GM12878 (cell line): ENCODE measurements around the gene SLC15A1. TPM values are rescaled to one million over a fixed set of nuclear protein-coding genes. Genes with fewer than 3 reads are reported as not detected.

Experiments
- ATAC-seq: fragments of 200-7000 bp; cut with Tn5 transposase; 3 replicates; pipeline ENCODE4 v1.9.1; 2020; ENCODE audit warnings: mild to moderate bottlenecking, moderate library complexity
- BruUV-seq: library from RNA; stranded (reverse); fragments of 400-500 nt; replicated peaks from 2 replicates; lab custom pipeline; 2021; lab: Mats Ljungman, UMichigan
- CTCF ChIA-PET: fragments of 300-600 bp; sonication (Branson Sonifier 250); formaldehyde crosslinking; extraction: SDS; loops from one replicate; lab custom pipeline; 2021; ENCODE audit warnings: inconsistent platforms; lab: Yijun Ruan, JAX
- POLR2A ChIA-PET: fragments of 350-600 bp; formaldehyde crosslinking; extraction: SDS; loops from one replicate; lab custom pipeline; 2021; ENCODE audit warnings: inconsistent platforms; lab: Charles Lee
- RAD21 ChIA-PET: fragments of 300-600 bp; sonication (Branson Sonifier 250); formaldehyde crosslinking; loops from one replicate; lab custom pipeline; 2023; ENCODE audit warnings: antibody characterized with exemption; ENCODE audit not compliant: unreplicated experiment; lab: Charles Lee
- SMC1A ChIA-PET: fragments of 300-600 bp; sonication (Branson Sonifier 250); formaldehyde crosslinking; loops from one replicate; lab custom pipeline; 2023; ENCODE audit not compliant: unreplicated experiment, uncharacterized antibody; lab: Charles Lee
- DNase-seq: peaks from one replicate; pipeline ENCODE4 v3.0.0-alpha.2; 2011; ENCODE audit warnings: low read depth, low spot score
- FAIRE-seq: peaks from 3 replicates; lab custom pipeline; 2011; peaks lifted over from hg19 to GRCh38; lab: Jason Lieb, UNC
- H2AFZ ChIP-seq: 2 replicates; pipeline ENCODE4 v1.6.0; 2011; ENCODE audit warnings: low read depth, low read length, control low read depth; ENCODE audit not compliant: control insufficient read depth
- H3K27ac ChIP-seq: 2 replicates; pipeline ENCODE4 v1.5.1; 2011; ENCODE audit warnings: control low read depth; ENCODE audit not compliant: control insufficient read depth, insufficient read depth
- H3K27me3 ChIP-seq, 2 experiments: replicated peaks in 1 of 2; 2 replicates each; pipeline versions ENCODE4 v1.6.0 to v1.6.1; 2011; ENCODE audit warnings: low read length in 1 of 2; ENCODE audit not compliant: control insufficient read depth in 2 of 2, insufficient read depth in 2 of 2
- H3K36me3 ChIP-seq, 2 experiments: 2 replicates each; pipeline ENCODE4 v1.5.1; 2011; ENCODE audit warnings: low read length in 1 of 2; ENCODE audit not compliant: control insufficient read depth in 2 of 2, insufficient read depth in 2 of 2
- H3K4me1 ChIP-seq: 2 replicates; pipeline ENCODE4 v1.6.1; 2011; ENCODE audit warnings: mild to moderate bottlenecking, low read length, moderate library complexity, mixed read lengths; ENCODE audit not compliant: control insufficient read depth, insufficient read depth
- H3K4me2 ChIP-seq: 2 replicates; pipeline ENCODE4 v1.6.0; 2011; ENCODE audit warnings: control low read depth; ENCODE audit not compliant: control insufficient read depth, insufficient read depth
- H3K4me3 ChIP-seq: fragments of 200-600 bp; sonication (generic); 2 replicates; pipeline ENCODE4 v1.5.1; 2016
- H3K79me2 ChIP-seq: 2 replicates; pipeline ENCODE4 v1.6.0; 2011; ENCODE audit warnings: low read length; ENCODE audit not compliant: control insufficient read depth, insufficient read depth
- H3K9ac ChIP-seq: 2 replicates; pipeline ENCODE4 v1.8.0; 2011; ENCODE audit warnings: low read length, control low read depth, mixed read lengths; ENCODE audit not compliant: control insufficient read depth, insufficient read depth
- H3K9me3 ChIP-seq: replicated peaks from 3 replicates; pipeline ENCODE4 v1.5.1; 2011; ENCODE audit warnings: mild to moderate bottlenecking, low read length; ENCODE audit not compliant: control insufficient read depth, insufficient read depth
- H4K20me1 ChIP-seq: 2 replicates; pipeline ENCODE4 v1.6.0; 2011; ENCODE audit not compliant: control insufficient read depth, insufficient read depth
- ATF2 ChIP-seq: IDR thresholded peaks from 2 replicates; pipeline ENCODE4 v1.6.1; 2012; ENCODE audit warnings: low read length, inconsistent platforms
- CEBPB ChIP-seq, 2 experiments: fragments of 150-350 bp in 1 of 2; IDR thresholded peaks; 2 replicates each; pipeline ENCODE4 v1.6.1; 2012 to 2014; ENCODE audit warnings: low read depth in 2 of 2, low read length in 2 of 2, borderline replicate concordance in 1 of 2, inconsistent platforms in 1 of 2
- E4F1 ChIP-seq: fragments of 450-650 bp; IDR thresholded peaks from 2 replicates; pipeline ENCODE4 v1.6.1; 2018; ENCODE audit warnings: borderline replicate concordance, mild to moderate bottlenecking; ENCODE audit not compliant: partially characterized antibody
- MTA2 ChIP-seq: fragments of 450-650 bp; IDR thresholded peaks from 2 replicates; pipeline ENCODE4 v1.6.1; 2016; ENCODE audit warnings: low read depth, mild to moderate bottlenecking, moderate library complexity
- NFYB ChIP-seq: IDR thresholded peaks from 2 replicates; pipeline ENCODE4 v1.6.1; 2011; ENCODE audit warnings: low read depth, mild to moderate bottlenecking, low read length, improper control_type of control experiment, moderate library complexity; ENCODE audit not compliant: insufficient read depth
- RCOR1 ChIP-seq: conservative IDR thresholded peaks from 2 replicates; pipeline ENCODE4 v1.6.1; 2012; ENCODE audit warnings: low read depth, low read length, improper control_type of control experiment
- SPI1 ChIP-seq: IDR thresholded peaks from 2 replicates; pipeline ENCODE4 v1.6.1; 2011; ENCODE audit warnings: low read depth, mild to moderate bottlenecking, low read length, moderate library complexity, borderline replicate concordance; ENCODE audit not compliant: insufficient read depth
- YBX1 ChIP-seq: fragments of 450-650 bp; IDR thresholded peaks from 2 replicates; pipeline ENCODE4 v1.6.1; 2016; ENCODE audit warnings: antibody characterized with exemption
- WGBS: methylation state at CpG from one replicate; pipeline ENCODE4 v1.1.6; 2016; ENCODE audit warnings: low lambda C conversion rate; ENCODE audit not compliant: insufficient replicate concordance, insufficient coverage; ENCODE audit errors: missing lambda C conversion rate; 5-methylcytosine and 5-hydroxymethylcytosine counted together
- in situ Hi-C: fragments of 300-500 bp; cut with MboI; formaldehyde crosslinking; loops from 9 replicates; pipeline ENCODE4 v1.14.3; 2018; ENCODE audit warnings: mixed read lengths
- intact Hi-C: fragments of 100-400 bp; cut with micrococcal nuclease; formaldehyde crosslinking; loops from one replicate; pipeline ENCODE4 v1.14.2; 2022; ENCODE audit not compliant: unreplicated experiment
- polyA plus RNA-seq, 11 experiments: library from polyadenylated mRNA; depleted of rRNA in 4 of 11; unstranded in 6 of 11; stranded (reverse) in 5 of 11; fragments of >200 nt; fragmentation: Nextera tagmentation in 4 of 11; fragmentation: Illumina TruSeq in 1 of 11; extraction: Ambion mirVana in 4 of 11; extraction: Trizol in 1 of 11; gene quantifications; 1 replicate in 1 of 11; 2 replicates in 10 of 11; pipeline versions ENCODE4 v1.2.1 to v1.2.3, GENCODE V29; 2011 to 2016; ENCODE audit warnings: inconsistent platforms in 2 of 11, missing spikeins in 2 of 11, low read depth in 1 of 11
- total RNA-seq, 4 experiments: library from RNA; depleted of rRNA in 3 of 4; stranded (reverse); fragments of >200 nt in 3 of 4; fragmentation: Illumina TruSeq in 1 of 4; extraction: Trizol in 1 of 4; gene quantifications; 2 replicates each; pipeline versions ENCODE4 v1.2.1 to v1.2.3, GENCODE V29; 2013 to 2021

Gene SLC15A1
- total and polyA plus RNA-seq, 10 of the 15 experiments (the other 5 are each of a cell fraction or from before 2014, with no cell fraction given) = not detected

GRCh38 chr13:98801626-98802418 lies 49.4 kb upstream of the SLC15A1 start:
- Histone ChIP-seq H3K27me3 (no peaks in the 10 kb centered on the region), H4K20me1 (no peaks in the 10 kb centered on the region), H3K9ac (no peak overlapping the region), H2AFZ (no peak overlapping the region), H3K4me3 (no peak overlapping the region), H3K36me3 (no peaks in the 10 kb centered on the region), H3K4me2 (no peak overlapping the region), H3K79me2 (no peaks in the 10 kb centered on the region), H3K27ac (no peak overlapping the region), H3K4me1 (no peaks in the 10 kb centered on the region), H3K9me3 (no peaks in the 10 kb centered on the region)
- intact Hi-C loops = no loop called here
- DNase-seq (no peak), ATAC-seq (no peak), FAIRE-seq (no peak)
- RAD21 ChIA-PET = no interaction called here
- CTCF ChIA-PET = interaction anchor here (2.1 kb wide), 1 partner anchor 38 kb away, joined by 6 read pairs; no protein-coding TSS in a partner anchor
- in situ Hi-C loops = no loop called here
- SMC1A ChIA-PET = interaction anchor here (1.2 kb wide), 1 partner anchor 10 kb away, joined by 3 read pairs; no protein-coding TSS in a partner anchor
- POLR2A ChIA-PET = no interaction called here
- BruUV-seq = no TSS peak
- TF ChIP-seq E4F1 (no peak), RCOR1 (no peak), MTA2 (no peak), ATF2 (no peak), CEBPB (IDR thresholded peaks at IDR 0.05; ENCODE audit: borderline replicate concordance in 1 of 2, low read depth in 2 of 2, low read length in 2 of 2) (no peak), YBX1 (no peak), SPI1 (no peak), NFYB (no peak)
- TF ChIP-seq, all 136 proteins: peak for 0
- 50% methylated on average over 10 of the region's 10 CpGs for WGBS
